LNCAP (cell line): ENCODE measurements around the gene BIN1.

Experiments
- CTCF ChIP-seq: fragments of 450-650 bp; IDR thresholded peaks from 2 replicates; pipeline ENCODE4 v1.5.1; 2017; ENCODE audit warnings: mild to moderate bottlenecking

Gene BIN1

GRCh38 chr2:127032621-127033020, 74.3 kb downstream of the BIN1 start:
- no peak for TF ChIP-seq CTCF

GRCh38 chr2:127029350-127030051, 77.5 kb downstream of the BIN1 start:
- no peak for TF ChIP-seq CTCF

GRCh38 chr2:127027715-127028114, 79.2 kb downstream of the BIN1 start:
- no peak for TF ChIP-seq CTCF

- no peak for TF ChIP-seq CTCF
Measured at GRCh38 chr2:127025359-127026166, 81.4 kb downstream of the BIN1 start.

GRCh38 chr2:127024769-127025358, 82.1 kb downstream of the BIN1 start:
- TF ChIP-seq CTCF = no peak

GRCh38 chr2:127023504-127023903, 83.5 kb downstream of the BIN1 start:
- no peak for TF ChIP-seq CTCF

- no peak for TF ChIP-seq CTCF
Measured at GRCh38 chr2:127022817-127023216, 84.1 kb downstream of the BIN1 start.
